ENCODE data around the gene PTGS1.
"Not testable (repeated sequence)": the region's sequence is repeated elsewhere in the genome, so short reads cannot be mapped to it uniquely, and the experiment has no call there.

Gene PTGS1

DNA sequence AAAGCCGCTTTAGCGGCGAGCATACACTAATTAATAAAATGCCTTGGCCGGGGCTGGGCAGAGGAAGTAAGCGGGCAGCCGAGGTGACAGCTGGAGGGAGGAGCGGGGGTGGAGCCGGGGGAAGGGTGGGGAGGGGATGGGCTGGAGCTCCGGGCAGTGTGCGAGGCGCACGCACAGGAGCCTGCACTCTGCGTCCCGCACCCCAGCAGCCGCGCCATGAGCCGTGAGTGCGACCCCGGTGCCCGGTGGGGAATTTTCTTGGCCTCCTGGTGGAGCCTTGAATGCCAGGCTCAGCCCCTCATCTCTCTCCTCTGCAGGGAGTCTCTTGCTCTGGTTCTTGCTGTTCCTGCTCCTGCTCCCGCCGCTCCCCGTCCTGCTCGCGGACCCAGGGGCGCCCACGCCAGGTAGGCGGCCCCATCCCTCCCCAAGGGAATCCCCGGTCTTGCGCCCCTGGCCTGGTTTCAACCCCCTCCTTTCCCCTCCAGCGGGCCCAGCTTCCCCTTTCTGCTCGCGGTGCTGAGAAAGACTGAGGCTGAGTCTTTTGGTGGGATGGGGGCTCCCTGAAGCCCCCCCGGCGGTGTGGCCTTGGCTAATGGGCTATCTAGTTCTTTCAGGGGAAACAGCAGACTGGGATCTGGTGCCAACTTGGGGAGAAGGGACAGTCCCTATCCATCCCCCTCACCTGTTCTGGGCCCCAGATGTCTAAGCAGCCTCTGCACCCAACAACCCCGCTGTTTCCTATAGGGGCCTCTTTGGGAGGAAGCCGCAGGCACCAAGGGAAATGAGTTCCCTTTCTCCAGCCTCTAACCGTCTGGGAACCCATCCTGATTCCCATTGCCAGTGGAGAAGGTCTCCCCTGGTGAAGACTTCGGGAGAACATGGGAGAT lies at the start of gene PTGS1:
PTGS1 (plus strand) TSS at position 156 of the 887 bp plus-strand sequence; CDS start at position 217, 61 bp downstream.
- DNase-seq (ENCODE audit: low spot score): peak; percentile 84

GRCh38 chr9:122322553-122322952 lies 48.3 kb upstream of the PTGS1 start:
- no peak for DNase-seq (ENCODE audit: low spot score)

GRCh38 chr9:122324665-122325064 lies 46.2 kb upstream of the PTGS1 start:
- DNase-seq (ENCODE audit: low spot score): not testable (repeated sequence)

DNA sequence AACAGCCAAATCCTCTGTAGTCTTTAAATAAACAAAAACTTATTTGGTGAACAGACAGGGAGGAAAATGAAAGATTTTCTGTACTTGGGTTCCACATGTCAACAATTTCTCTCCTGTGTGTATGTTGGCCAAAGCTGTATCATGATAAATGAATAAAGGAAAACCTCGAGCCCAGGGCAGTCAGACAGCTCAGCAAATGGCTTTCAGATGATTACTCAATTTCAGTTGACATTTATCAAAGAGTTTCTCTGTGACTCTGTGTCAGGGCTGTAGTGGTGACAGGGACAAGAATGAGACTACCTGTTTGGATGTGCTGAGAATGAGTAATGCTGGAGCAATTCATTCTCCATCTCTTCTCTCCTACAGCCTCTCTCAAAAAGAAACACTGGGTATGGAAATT lies 45.7 kb upstream of the PTGS1 start:
- no peak for DNase-seq (ENCODE audit: low spot score)

- DNase-seq (ENCODE audit: low spot score): no peak
Measured at GRCh38 chr9:122327175-122327574, 43.6 kb upstream of the PTGS1 start.

GRCh38 chr9:122329597-122329996 lies 41.2 kb upstream of the PTGS1 start:
- no peak for DNase-seq (ENCODE audit: low spot score)

DNA sequence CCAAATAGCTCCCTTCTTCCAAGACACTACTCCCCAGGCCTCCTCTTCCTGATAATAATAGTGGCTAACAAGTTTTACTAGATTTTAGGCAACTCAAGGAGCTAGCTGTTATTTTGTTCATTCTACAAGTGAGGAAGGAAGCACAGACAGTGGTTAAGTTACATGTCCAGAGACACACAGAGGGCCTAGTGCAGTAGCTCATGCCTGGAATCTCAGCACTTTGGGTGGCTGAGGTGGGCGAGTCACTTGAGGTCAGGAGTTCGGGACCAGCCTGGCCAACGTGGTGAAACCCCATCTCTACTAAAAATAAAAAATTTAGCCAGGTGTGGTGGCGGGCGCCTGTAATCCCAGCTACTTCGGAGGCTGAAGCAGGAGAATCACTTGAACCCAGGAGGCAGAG lies 40.4 kb upstream of the PTGS1 start:
- DNase-seq (ENCODE audit: low spot score): not testable (repeated sequence)

GRCh38 chr9:122331523-122331927 lies 39.3 kb upstream of the PTGS1 start:
- DNase-seq (ENCODE audit: low spot score): no peak

DNA sequence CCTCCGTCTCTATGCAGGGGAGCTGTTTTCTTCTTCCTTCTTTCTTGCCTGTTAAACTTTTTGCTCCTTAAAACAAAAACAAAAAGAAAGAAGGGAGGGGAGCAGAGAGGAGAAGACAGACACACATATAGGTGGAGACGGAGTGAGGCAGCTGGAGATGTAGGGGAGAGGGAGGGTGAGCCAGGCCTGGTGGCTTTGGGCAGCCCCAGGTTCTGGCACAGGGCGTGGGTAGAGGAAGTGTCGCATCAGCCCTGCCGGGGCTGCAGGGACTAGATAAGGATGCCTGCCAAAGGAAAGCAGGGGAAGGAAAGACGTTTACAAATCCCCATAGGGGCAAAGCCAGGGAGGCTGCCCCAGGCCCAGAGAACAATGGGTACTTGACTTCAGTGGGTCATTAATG lies 38.7 kb upstream of the PTGS1 start:
- DNase-seq (ENCODE audit: low spot score): no peak

GRCh38 chr9:122332644-122333043 lies 38.2 kb upstream of the PTGS1 start:
- no peak for DNase-seq (ENCODE audit: low spot score)

GRCh38 chr9:122333169-122333808 lies 37.5 kb upstream of the PTGS1 start:
- DNase-seq (ENCODE audit: low spot score): no peak

DNA sequence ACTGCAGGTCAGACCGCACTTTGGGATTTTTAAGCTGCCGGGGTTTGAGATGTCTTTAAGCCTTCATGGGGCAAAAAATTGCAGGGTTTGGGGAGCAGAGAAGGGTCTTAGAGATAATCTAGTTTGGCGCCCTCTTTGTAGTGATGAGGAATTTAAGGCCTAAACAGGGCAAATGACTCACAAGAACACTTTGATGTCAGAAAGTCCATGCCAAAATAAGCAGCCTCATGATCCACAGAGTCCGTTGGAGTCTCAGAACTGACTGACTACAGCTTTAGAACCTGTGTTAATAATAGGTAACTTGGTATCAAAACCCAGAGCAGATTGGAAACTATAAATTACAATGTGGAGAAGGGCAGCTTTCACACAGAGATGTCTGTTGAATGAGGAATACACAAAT lies 35.9 kb upstream of the PTGS1 start:
- DNase-seq (ENCODE audit: low spot score): no peak

DNA sequence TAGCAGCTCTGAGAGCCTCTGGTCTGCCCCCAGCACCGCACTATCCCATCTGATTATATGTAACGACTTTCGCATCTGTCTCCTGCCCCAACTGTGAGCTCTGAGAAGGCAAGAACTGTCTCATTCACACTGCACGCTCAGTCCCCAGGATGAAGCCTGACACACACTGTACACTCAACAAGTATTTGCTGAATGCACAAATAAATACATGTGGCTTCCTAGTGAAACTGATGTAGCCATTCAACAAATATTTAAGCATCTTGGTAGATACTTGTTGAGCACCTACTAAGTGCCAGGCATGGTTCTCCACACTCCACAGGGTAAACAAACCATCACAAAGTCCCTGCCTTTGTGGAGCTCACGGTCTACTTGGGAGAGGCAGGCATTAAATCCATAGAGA lies 34.6 kb upstream of the PTGS1 start:
- no peak for DNase-seq (ENCODE audit: low spot score)

DNA sequence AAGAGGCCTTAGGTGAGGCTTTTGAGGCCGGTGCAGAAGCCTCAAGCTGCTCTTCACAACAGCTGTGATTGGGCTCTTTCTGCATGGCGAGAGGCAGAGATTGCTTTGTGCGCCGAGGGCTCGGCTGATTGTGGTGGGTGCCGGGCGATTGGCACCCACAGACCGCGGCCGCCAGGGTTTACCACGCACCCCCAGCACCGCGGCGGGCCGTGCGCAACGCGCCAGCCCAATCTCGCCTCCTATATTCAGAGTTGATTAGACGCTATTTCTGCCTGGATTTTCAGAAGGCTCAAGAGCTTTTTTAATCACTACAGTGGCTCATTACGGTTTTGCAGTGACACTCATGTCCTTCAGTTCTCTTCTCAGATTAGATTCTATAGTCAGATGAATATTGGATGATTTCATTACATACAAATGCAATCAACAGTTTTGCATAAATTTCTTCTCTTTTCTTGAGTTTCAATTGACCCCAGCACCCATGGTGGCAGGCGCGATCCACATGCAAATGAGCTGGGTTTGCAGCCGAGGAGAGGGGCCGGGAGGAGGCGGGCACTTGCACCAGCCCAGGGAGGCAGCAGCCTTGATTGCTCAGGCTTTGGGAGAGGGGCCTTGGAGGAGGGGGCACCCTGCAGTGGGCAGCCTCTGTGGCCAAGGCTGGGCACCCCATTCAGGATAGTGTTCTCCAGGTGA lies 33.8 kb upstream of the PTGS1 start:
- DNase-seq (ENCODE audit: low spot score): no peak

- DNase-seq (ENCODE audit: low spot score): no peak
Measured at GRCh38 chr9:122337556-122337929, 33.3 kb upstream of the PTGS1 start.

DNA sequence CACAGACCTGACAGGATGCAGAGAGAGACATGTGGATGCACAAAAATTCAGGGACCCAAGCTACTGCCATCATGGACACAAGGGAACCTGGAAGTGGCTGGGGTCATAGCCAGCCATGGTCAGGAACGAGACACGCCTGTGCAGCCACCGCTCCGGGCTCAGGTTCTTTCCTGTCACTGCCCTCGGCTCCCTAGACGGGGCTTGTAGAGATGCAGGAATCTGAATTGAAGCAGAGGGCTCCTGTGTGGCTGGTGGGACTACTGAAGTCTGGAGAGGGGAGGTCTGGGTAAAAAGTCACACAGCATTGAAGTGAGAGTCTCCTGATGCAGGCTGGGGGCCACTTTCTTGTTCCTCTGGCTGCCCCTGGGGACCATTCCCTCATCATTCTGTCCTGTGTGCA lies 32.3 kb upstream of the PTGS1 start:
- DNase-seq (ENCODE audit: low spot score): no peak

DNA sequence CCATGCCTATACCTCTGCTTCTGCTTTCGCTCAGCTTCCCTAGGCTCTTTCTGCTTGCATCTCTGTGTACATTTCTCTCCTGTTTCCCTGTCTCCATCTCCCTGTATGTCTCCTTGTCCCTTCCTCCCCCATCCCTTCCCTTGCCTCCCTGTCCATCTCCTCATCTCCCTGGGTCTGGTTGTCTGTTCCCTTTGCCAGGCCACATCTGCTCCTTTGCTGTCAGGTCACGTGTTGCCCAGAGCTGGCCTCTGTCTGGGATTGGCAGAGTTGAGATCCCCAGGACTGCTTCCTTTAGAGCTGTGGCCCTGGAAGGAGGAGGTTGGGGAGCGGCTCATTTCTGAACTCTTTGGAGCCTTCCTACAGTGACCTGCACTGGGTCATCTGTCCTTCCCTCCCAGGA lies 31.8 kb upstream of the PTGS1 start:
- peak; percentile 39 for DNase-seq (ENCODE audit: low spot score)

DNA sequence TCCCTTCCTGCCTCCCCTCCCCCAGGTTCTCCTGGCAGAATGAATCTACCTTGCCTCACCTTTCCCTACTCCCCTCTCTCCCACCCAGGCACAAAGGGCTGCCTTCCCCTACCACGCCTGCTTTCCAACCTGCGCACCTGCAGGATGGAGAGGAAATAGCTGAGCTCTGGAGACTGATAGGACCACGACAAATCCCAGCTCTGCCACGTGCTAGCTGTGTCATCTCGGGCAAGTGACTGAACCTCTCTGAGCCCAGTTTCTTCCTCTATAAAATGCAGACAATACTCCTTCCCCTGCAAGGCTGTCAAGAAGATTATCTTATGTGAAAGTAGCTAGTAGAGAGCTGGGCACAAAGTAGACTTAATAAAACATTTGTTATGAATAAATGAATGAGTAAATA lies 31.2 kb upstream of the PTGS1 start:
- DNase-seq (ENCODE audit: low spot score): no peak

GRCh38 chr9:122340161-122340560 lies 30.7 kb upstream of the PTGS1 start:
- DNase-seq (ENCODE audit: low spot score): no peak

DNA sequence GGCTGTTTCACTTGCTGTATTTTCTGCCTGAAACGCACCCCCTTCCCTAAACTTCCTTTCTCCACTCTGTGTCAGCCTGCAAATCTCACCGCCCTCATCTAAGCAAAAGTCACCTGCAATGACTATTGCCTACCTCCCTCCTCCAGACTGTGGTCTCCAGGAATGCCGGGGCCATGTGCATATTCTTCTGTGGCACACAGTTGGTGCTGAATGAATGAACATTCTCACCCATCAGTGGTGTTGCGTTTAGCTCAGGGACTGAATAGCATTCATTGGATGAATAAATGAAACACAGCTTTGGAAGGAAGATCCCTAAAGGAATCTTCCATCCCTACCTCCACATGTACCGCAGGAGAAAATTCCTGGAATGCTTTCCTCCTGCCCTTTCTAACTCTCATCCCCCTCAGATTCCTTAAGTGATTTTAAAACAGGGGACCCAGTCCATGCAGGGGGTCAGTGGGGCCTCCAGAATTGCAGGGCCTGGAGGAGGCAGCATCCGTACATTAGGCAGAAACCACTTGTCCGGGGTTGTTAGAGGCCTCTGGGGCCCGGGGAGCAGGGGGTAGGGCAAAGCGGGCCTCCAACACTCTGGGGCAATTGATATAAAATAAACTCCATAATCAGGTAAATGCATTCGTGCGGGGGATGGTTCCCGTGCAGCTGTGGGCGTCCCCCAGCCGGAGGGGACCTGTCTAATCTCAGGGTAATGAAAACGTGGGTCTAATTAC lies 28.3 kb upstream of the PTGS1 start:
- no peak for DNase-seq (ENCODE audit: low spot score)

GRCh38 chr9:122346478-122347347 lies 24.1 kb upstream of the PTGS1 start:
- DNase-seq (ENCODE audit: low spot score): peak; percentile 79
